GM19239 (cell line): ENCODE data around the gene NEUROG3.
"Not testable (repeated sequence)": the region's sequence is repeated elsewhere in the genome, so short reads cannot be mapped to it uniquely, and the experiment has no call there.

Source experiments
- DNase-seq: peaks from one replicate; pipeline ENCODE4 v3.0.0; 2011; ENCODE audit warnings: low spot score; ENCODE audit not compliant: insufficient read length
- FAIRE-seq: peaks from 2 replicates; lab custom pipeline; 2011; peaks lifted over from hg19 to GRCh38; lab: Jason Lieb, UNC

Gene NEUROG3

GRCh38 chr10:69572159-69573055 is 815 bp downstream of the NEUROG3 start:
- FAIRE-seq (no peak), DNase-seq (no peak)

DNA sequence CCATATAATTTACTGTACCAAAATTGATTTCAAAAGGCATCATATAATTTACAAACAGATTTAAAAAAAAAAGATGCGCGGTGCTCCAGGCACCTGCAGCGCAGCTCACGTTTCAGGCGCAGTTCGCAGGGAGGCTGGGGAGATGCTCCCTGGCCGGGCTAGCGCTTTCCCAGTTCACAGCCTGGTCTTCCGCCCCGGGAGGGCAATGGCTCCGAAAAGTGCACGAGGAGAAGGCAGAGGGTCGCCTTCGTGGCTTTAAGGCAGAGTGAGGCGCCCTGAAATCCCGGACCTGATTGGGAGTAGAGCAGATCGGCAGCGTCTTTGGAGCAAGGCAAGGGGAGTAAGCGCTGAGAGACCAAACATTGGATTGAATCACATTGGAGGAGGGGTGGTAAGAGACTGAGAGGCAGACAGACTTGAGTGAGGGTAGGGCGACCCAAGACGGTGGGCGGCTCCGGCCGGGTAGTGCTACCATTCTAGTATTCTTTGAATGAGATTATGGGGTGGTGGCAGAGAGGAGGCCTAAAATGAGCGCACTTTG is 1.5 kb downstream of the NEUROG3 start:
- FAIRE-seq (no peak), DNase-seq (no peak)

GRCh38 chr10:69570050-69570816 is 3.0 kb downstream of the NEUROG3 start:
- DNase-seq = no peak
- FAIRE-seq = no peak

DNA sequence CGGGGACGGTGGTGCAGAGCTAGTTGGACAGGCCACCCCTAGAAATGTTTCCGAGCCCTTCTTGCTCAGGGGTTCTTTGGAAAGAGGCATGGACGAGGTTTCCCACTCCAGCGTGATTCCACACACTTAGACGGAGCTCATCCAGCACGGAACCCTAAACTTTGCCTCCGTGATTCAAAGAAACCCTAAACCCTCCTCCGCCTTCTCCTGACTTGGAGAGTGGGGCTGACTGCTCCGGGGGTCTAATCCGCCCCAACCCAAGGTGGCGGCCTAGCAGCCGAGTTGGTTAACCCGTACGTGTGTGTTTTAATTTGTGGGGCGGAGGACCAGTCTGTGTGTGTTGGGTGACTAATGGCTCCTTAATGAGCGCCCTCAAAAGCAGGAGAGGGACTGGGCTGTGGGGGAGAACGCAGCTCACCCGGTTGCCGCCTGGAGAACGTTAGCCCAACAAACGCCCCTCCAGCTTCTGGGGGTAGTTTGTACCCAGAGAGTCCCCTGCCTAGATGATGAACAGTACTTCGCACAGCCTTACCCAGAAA is 3.8 kb downstream of the NEUROG3 start:
- FAIRE-seq (no peak), DNase-seq (no peak)

DNA sequence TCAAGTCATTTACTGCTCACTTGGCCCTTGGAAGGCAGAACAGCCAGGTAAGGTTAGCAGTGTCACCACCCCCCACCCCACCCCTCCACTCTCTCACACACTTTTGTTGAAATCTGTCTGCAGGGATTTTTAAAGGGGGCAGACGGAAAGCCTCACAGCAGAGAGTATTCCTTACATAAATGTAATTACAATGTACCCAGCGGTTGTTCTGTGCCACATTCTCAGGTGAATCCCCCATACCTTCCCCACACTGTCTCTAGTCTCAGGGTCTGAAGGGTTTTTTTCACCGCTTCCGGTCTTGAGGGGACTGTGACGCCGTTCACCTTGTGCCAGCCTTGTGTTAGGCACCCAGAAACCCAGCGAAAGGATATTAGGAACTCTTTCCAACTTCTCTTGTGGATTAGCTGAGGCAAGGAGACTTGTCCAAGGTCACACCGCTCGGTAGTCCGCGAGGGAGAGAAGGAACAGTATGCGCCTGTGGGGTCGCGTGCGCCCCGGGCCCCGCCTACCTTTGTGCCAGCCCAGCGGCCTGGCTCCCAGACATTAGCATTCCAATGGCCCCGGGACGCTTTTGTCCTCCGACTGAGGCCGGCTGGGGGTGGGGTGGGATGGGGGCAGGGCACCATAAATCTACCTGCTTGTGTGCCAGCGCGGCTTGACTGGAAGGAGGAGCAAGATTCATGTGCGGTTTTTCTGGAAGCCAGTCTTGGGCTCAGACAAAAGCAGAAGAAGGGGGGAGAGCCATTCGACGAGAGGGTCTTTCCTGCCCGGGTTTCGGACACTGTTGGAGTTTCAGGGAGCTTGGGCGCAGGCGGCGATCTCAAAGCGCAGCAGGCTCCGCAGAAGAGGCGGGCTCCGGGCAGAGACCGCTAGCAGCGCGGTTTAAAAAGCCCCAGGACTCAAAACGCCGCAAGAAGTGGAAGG is 4.5 kb downstream of the NEUROG3 start:
- no peak for DNase-seq
- no peak for FAIRE-seq

DNA sequence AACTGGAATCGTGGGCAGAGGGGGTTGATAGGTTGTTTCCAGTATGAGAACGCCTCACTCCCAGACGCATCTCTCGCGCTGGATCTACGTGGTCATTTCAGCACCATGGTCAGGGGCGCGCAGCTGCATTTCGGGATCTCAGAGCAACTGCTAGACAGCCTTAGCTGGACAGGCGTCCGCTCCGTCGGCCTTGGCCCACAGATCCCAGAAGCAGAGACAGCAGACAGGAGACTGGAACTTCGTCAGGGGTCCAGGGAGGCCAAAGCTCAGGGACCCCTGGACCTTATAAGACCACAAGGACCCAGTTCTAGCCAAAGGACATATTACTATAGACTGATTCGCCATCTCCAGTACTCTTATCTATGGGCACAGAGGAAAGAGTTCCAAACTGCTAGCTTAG is 5.3 kb downstream of the NEUROG3 start:
- FAIRE-seq (no peak), DNase-seq (no peak)

- FAIRE-seq = no peak
- DNase-seq = no peak
Observed at GRCh38 chr10:69562731-69563254, 10.4 kb downstream of the NEUROG3 start.

- FAIRE-seq (no peak), DNase-seq (no peak)
Observed at GRCh38 chr10:69559525-69559924, 13.7 kb downstream of the NEUROG3 start.

DNA sequence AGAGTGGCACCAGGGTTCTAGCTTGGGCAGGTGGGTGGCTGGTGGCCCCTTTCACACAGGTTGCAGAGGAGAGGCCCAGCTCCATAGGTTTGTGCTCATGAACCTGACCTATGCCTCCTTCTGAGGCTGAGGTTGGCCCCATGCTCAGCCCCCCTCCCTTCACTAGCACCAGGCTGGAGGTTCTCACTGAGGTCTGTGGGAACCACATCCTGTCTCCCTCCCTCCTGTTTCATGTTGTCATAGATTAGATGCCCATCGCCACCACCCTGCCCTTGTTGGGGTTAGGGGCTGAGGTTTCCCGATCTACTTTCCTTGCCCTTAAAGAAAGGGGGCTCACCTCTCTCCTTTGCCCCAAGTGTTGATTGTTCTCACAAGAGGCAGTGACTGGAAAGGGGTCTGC is 14.7 kb downstream of the NEUROG3 start:
- no peak for FAIRE-seq
- no peak for DNase-seq

DNA sequence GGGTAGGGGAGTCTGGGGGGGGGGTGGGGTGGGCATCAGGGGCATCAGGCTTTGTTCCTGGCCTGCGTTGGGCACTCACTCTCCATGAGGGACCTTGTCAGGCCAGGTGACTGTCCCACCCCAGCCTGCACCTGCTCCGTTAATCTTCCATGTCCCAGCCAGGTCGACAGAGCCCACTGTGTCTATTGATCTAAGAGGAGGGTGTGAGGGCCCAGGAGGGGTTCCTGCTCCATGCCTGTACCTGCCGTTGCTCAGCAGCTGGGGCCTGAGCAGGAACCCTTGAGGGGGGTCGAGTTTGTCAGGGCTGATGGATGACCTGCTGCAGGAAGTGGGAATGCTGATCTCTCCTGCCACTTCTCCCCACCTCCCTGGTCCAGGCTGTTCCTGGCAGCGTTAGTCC is 18.6 kb downstream of the NEUROG3 start:
- no peak for FAIRE-seq
- no peak for DNase-seq

GRCh38 chr10:69553328-69553727 is 19.9 kb downstream of the NEUROG3 start:
- no peak for FAIRE-seq

GRCh38 chr10:69552268-69552667 is 21.0 kb downstream of the NEUROG3 start:
- FAIRE-seq = no peak
- no peak for DNase-seq

More at GRCh38 chr10:69553328-69553727, 19.9 kb downstream of the NEUROG3 start:
- DNase-seq = no peak

GRCh38 chr10:69549959-69550358 is 23.3 kb downstream of the NEUROG3 start:
- DNase-seq (no peak), FAIRE-seq (no peak)

DNA sequence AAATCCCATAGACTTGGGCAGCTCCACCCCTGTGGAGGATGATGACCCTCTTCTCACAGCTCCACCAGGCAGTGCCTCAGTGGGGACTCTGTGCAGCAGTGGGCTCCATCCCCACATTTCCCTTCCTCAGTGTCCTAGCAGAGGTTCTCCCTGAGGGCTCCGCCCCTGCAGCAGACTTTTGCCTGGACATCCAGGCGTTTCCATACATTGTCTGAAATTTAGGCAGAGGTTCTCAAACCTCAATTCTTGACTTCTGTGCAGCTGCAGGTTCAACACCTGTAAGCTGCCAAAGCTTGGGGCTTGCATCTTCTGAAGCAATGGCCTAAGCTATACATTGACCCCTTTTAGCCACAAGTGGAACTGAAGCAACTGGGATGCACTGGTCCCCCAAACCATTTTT is 31.8 kb downstream of the NEUROG3 start:
- no peak for DNase-seq

GRCh38 chr10:69538461-69538860 is 34.8 kb downstream of the NEUROG3 start:
- DNase-seq (no peak), FAIRE-seq (no peak)

More for the DNA sequence above, 31.8 kb downstream of the NEUROG3 start:
- no peak for FAIRE-seq

DNA sequence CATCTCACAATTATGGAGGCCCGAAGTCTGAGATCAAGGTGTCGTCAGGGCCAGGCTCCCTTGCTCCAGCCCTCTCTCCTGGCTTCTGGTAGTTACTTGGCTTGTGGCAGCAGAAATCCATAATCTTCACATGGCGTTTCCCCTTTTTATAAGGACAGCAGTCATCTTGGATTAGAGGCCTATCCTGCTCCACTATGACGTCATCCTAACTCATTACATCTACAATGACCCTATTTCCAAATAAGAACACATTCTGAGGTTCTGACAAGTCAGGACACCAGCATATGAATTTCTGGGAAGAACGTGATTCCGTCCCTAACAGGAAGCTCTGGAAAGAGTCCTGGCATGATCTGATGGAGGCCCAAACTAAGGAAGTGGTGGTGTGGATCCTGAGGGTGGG is 35.8 kb downstream of the NEUROG3 start:
- no peak for FAIRE-seq
- no peak for DNase-seq

- FAIRE-seq, DNase-seq: not testable (repeated sequence)
Observed at GRCh38 chr10:69536521-69536920, 36.7 kb downstream of the NEUROG3 start.

DNA sequence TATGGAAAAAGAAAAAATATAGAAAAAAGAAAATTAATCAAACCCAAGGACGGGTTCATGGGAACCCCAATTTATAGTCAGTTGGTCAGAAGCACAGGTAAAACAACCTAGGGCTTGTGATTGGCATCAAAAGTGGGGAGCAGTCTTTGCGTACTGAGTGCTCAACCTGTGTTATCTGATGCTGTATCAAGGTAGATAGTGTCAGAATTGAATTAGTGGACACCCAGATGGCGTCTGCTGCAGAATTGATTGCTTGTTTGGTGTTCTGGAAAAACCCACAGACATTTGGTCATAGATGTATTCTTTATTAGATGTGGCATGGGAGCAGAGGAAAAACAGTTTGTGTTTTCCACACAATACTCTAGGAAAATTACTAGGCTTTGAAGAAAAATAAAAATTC is 39.6 kb downstream of the NEUROG3 start:
- DNase-seq (no peak), FAIRE-seq (no peak)

DNA sequence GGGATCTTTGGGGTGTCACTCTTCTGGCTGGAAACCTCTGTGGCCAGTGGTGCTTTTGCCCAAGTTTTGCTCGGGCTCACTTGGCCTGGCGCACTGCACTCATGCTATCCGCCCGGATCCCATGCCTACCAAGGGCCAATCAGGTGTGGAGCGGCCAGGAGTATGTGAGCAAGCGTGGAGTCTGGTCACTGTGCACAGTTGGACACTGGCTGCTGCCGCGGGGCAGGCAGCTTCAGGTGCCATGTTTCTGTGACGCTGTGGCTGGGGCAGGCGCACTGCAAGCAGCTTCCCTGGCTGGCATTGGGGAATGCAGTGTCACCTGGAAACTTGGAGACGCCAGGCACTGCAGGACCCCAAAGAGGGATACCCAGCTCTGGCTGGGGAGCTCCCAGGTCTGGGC is 45.3 kb downstream of the NEUROG3 start:
- DNase-seq = no peak
- FAIRE-seq = no peak
